Fibroblast of the aortic adventitia (primary cell): ENCODE results near the gene ST8SIA1. TPM values are rescaled to one million over a fixed set of nuclear protein-coding genes. Genes with fewer than 3 reads are reported as not detected.

Experiments
- DNase-seq: peaks from one replicate; pipeline ENCODE4 v3.0.0-alpha.2; 2010; ENCODE audit warnings: low read depth
- H3K4me3 ChIP-seq: 2 replicates; pipeline ENCODE4 v1.5.1; 2011; ENCODE audit warnings: low read depth, mild to moderate bottlenecking, control low read depth, low read length, moderate library complexity
- CTCF ChIP-seq: IDR thresholded peaks from 2 replicates; pipeline ENCODE4 v1.5.1; 2011; ENCODE audit warnings: mild to moderate bottlenecking, low read length, control low read depth, inconsistent platforms; ENCODE audit not compliant: insufficient read depth
- total RNA-seq: library from RNA; depleted of rRNA; stranded (reverse); fragments of >200 nt; gene quantifications from 2 replicates; pipeline ENCODE4 v1.2.3, GENCODE V29; 2012; ENCODE audit warnings: low replicate concordance

Gene ST8SIA1
- total RNA-seq, 1 donor = 13.7 TPM

- no peak overlapping the region for H3K4me3 ChIP-seq
- TF ChIP-seq CTCF = no peak
- DNase-seq = peak; percentile 52
Observed at GRCh38 chr12:22287776-22288621, 46.5 kb downstream of the ST8SIA1 start.

GRCh38 chr12:22287101-22287500 is 47.4 kb downstream of the ST8SIA1 start:
- no peak for TF ChIP-seq CTCF
- no peak for DNase-seq

GRCh38 chr12:22286569-22286968 is 47.9 kb downstream of the ST8SIA1 start:
- peak; percentile 89 for DNase-seq
- H3K4me3 ChIP-seq = no peak overlapping the region
- TF ChIP-seq CTCF = no peak

More at GRCh38 chr12:22287101-22287500, 47.4 kb downstream of the ST8SIA1 start:
- H3K4me3 ChIP-seq = no peak overlapping the region

- H3K4me3 ChIP-seq = no peak overlapping the region
- no peak for TF ChIP-seq CTCF
- peak; percentile 52 for DNase-seq
Observed at GRCh38 chr12:22285846-22286245, 48.7 kb downstream of the ST8SIA1 start.

- peak; percentile 55 for DNase-seq
- TF ChIP-seq CTCF = no peak
- H3K4me3 ChIP-seq = no peak overlapping the region
Observed at GRCh38 chr12:22284871-22285270, 49.6 kb downstream of the ST8SIA1 start.

- no peak overlapping the region for H3K4me3 ChIP-seq
- DNase-seq = no peak
- TF ChIP-seq CTCF = peak; percentile 29
Observed at GRCh38 chr12:22283508-22283907, 51.0 kb downstream of the ST8SIA1 start.
